Breast epithelium (tissue), 3 donors: ENCODE data around the gene CCDC15.

Experiments used
- POLR2A ChIP-seq: fragments of 450-650 bp; IDR thresholded peaks from one replicate; pipeline ENCODE4 v1.6.1; 2016; ENCODE audit warnings: antibody characterized with exemption, mild to moderate bottlenecking, moderate library complexity
- TF ChIP-seq, protein P1 (sequence below), 3 donors: fragments of 450-650 bp; IDR thresholded peaks; one replicate each; pipeline ENCODE4 v1.5.1; 2016 to 2017; ENCODE audit warnings: antibody characterized with exemption in 3 of 3, mild to moderate bottlenecking in 3 of 3, moderate library complexity in 3 of 3

DNA sequence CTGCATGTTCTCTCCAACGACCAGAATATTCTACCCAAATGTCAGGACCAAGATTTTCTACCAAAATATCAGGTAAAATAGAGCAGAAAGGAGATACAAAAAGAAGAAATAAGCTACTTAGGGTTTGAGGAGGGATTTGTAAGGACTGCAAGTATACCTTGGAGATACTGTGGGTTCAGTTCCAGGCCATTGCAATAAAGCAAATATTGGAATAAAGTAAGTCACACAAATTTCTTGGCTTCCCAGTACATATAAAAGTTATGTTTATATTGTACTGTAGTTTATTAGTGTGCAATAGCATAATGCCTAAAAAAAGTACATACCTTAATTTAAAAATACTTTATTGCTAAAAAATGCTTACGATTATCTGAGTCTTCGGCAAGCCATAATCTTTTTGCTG lies 34.1 kb downstream of the CCDC15 start:
- no peak for TF ChIP-seq POLR2A
- TF ChIP-seq, protein P1, sequence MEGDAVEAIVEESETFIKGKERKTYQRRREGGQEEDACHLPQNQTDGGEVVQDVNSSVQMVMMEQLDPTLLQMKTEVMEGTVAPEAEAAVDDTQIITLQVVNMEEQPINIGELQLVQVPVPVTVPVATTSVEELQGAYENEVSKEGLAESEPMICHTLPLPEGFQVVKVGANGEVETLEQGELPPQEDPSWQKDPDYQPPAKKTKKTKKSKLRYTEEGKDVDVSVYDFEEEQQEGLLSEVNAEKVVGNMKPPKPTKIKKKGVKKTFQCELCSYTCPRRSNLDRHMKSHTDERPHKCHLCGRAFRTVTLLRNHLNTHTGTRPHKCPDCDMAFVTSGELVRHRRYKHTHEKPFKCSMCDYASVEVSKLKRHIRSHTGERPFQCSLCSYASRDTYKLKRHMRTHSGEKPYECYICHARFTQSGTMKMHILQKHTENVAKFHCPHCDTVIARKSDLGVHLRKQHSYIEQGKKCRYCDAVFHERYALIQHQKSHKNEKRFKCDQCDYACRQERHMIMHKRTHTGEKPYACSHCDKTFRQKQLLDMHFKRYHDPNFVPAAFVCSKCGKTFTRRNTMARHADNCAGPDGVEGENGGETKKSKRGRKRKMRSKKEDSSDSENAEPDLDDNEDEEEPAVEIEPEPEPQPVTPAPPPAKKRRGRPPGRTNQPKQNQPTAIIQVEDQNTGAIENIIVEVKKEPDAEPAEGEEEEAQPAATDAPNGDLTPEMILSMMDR (IDR thresholded peaks at IDR 0.05), result no peak
